MM.1S (cell line): Measurements from ENCODE around the gene HOXB7.

Experiments
- DNase-seq: peaks from one replicate; pipeline ENCODE4 v3.0.0-alpha.2; 2015
- H2AFZ ChIP-seq: fragments of 300-600 bp; sonication (generic); 2 replicates; pipeline ENCODE4 v1.6.0; 2016; ENCODE audit warnings: antibody characterized with exemption, low read length
- H3F3A ChIP-seq: fragments of 300-600 bp; sonication (generic); 2 replicates; pipeline ENCODE4 v1.6.1; 2016; ENCODE audit warnings: mild to moderate bottlenecking, antibody characterized with exemption, low read length, moderate library complexity, mixed read lengths; ENCODE audit not compliant: insufficient read depth
- H3K27ac ChIP-seq: fragments of 300-600 bp; sonication (generic); 2 replicates; pipeline ENCODE4 v1.5.1; 2016; ENCODE audit warnings: mild to moderate bottlenecking, low read length
- H3K27me3 ChIP-seq: fragments of 300-600 bp; sonication (generic); replicated peaks from 2 replicates; pipeline ENCODE4 v1.6.0; 2016; ENCODE audit warnings: low read length; ENCODE audit not compliant: insufficient read depth
- H3K36me3 ChIP-seq: fragments of 300-600 bp; sonication (generic); replicated peaks from 2 replicates; pipeline ENCODE4 v1.6.1; 2016; ENCODE audit warnings: mild to moderate bottlenecking, low read length, mixed read lengths; ENCODE audit not compliant: insufficient read depth
- H3K4me1 ChIP-seq: fragments of 300-600 bp; sonication (generic); 2 replicates; pipeline ENCODE4 v1.6.1; 2016; ENCODE audit warnings: low read length, mixed read lengths
- H3K4me2 ChIP-seq: fragments of 300-600 bp; sonication (generic); 2 replicates; pipeline ENCODE4 v1.6.0; 2016; ENCODE audit warnings: low read depth, low read length
- H3K4me3 ChIP-seq: fragments of 300-600 bp; sonication (generic); 2 replicates; pipeline ENCODE4 v1.5.1; 2016; ENCODE audit warnings: low read length, mixed read lengths
- H3K79me2 ChIP-seq: fragments of 300-600 bp; sonication (generic); 2 replicates; pipeline ENCODE4 v1.6.1; 2016; ENCODE audit warnings: mixed run types, low read length, mixed read lengths
- H3K9ac ChIP-seq: fragments of 300-600 bp; sonication (generic); 2 replicates; pipeline ENCODE4 v1.6.1; 2016; ENCODE audit warnings: low read length, mixed read lengths
- H3K9me2 ChIP-seq: fragments of 300-600 bp; sonication (generic); replicated peaks from 2 replicates; pipeline ENCODE4 v1.6.1; 2016; ENCODE audit warnings: mild to moderate bottlenecking, low read length, mixed read lengths; ENCODE audit not compliant: insufficient read depth
- H3K9me3 ChIP-seq: fragments of 300-600 bp; sonication (generic); replicated peaks from 2 replicates; pipeline ENCODE4 v1.6.1; 2016; ENCODE audit warnings: mild to moderate bottlenecking, low read length, mixed read lengths; ENCODE audit not compliant: insufficient read depth
- H4K20me1 ChIP-seq: fragments of 300-600 bp; sonication (generic); 2 replicates; pipeline ENCODE4 v1.6.1; 2016; ENCODE audit warnings: mild to moderate bottlenecking, low read length, moderate library complexity, mixed read lengths; ENCODE audit not compliant: insufficient read depth
- EZH2 ChIP-seq: fragments of 300-600 bp; sonication (generic); optimal IDR thresholded peaks from 2 replicates; pipeline ENCODE3; 2017; ENCODE audit warnings: low read depth, mild to moderate bottlenecking, antibody characterized with exemption, low read length, mixed read lengths
- EZH2phosphoT487 ChIP-seq: fragments of 300-600 bp; sonication (generic); IDR thresholded peaks from 2 replicates; pipeline ENCODE4 v1.6.1; 2018; ENCODE audit warnings: antibody characterized with exemption, low read length
- TF ChIP-seq, protein P1 (sequence below): fragments of 300-600 bp; sonication (generic); IDR thresholded peaks from 2 replicates; pipeline ENCODE4 v1.5.1; 2016; ENCODE audit warnings: antibody characterized with exemption, low read length, mixed read lengths

The HOXB7 gene

DNA sequence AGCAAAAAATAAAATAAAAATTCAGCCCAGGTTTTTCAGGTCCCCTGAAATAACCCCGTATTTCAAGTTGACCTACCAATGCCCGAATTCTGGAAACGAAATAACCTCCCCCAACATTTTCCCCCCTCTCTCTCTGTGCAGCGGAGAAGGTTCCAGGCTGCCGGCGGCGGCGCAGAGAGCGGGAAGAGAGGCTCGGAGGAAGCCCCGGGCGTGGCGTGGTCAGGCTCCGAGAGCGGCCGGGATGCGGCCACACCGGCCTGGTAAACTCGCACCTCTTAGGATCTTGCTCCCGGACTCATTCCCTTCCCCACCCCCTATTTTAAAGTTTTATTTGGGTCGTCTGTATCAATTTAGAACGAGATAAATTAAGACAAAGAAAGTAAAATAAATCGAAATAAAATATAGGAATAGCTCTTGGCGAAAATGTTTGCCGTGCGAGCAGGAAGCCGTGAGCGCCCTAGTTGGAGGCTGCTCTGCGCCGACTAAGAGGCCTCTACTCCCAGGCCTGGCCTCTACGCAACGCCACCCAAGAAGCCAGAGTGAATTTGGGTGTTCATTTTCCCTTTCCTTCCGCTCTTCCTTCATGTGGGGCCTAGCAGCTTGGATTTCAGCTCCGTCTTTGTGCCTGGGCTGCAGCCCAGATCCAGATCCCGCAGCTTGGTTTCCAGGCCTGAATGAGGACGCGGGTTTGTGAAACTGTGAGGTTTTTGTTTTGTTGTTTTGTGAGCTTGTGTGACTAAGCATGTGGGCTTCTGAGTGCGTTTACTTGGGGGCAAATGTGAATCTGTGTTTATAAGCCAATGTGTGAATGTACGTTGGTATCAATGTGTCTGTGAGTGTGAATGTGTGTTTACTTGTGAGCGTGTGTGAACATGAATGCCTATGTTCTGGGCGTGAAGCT is 4.6 kb downstream of the HOXB7 start:
- Histone ChIP-seq H3K4me2 (no peak overlapping the region), H3K27me3 (peaks cover 40% of the 10 kb centered on the region), H3K36me3 (no peaks in the 10 kb centered on the region), H3F3A (no peaks in the 10 kb centered on the region), H4K20me1 (no peaks in the 10 kb centered on the region), H3K9ac (no peak overlapping the region), H3K4me1 (peaks cover 8% of the 10 kb centered on the region; the same call in 1 of the 2 replicates), H2AFZ (no peak overlapping the region), H3K9me3 (no peaks in the 10 kb centered on the region), H3K79me2 (no peaks in the 10 kb centered on the region), H3K27ac (no peak overlapping the region), H3K9me2 (no peaks in the 10 kb centered on the region), H3K4me3 (no peak overlapping the region)
- TF ChIP-seq EZH2phosphoT487 (no peak), EZH2 (no peak)
- TF ChIP-seq, protein P1, sequence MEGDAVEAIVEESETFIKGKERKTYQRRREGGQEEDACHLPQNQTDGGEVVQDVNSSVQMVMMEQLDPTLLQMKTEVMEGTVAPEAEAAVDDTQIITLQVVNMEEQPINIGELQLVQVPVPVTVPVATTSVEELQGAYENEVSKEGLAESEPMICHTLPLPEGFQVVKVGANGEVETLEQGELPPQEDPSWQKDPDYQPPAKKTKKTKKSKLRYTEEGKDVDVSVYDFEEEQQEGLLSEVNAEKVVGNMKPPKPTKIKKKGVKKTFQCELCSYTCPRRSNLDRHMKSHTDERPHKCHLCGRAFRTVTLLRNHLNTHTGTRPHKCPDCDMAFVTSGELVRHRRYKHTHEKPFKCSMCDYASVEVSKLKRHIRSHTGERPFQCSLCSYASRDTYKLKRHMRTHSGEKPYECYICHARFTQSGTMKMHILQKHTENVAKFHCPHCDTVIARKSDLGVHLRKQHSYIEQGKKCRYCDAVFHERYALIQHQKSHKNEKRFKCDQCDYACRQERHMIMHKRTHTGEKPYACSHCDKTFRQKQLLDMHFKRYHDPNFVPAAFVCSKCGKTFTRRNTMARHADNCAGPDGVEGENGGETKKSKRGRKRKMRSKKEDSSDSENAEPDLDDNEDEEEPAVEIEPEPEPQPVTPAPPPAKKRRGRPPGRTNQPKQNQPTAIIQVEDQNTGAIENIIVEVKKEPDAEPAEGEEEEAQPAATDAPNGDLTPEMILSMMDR, result no peak
- no peak for DNase-seq

DNA sequence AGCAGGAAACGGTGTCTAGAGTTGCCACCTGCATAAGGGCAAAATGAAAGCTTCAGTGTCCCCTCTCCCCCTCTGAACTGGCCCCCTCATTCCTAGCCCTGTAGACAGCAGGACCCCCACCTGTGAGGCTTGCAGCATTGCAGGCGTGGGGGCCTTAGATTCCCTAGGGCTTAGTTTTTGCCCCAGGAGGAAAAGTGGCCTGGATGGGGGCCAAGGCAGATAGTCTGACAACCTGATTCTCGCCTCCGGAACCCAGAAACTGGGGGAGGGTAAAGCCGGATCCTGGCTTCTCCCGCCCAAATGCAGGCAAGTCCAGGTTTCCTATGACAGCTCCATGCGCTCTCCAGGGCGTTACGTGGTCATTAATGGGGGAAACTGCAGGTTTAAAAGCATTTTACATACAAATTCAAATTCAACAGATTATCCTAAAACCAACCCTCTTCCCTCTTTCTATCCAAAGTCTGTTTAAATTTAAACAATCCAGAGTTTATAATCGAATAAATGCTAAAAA is 5.4 kb downstream of the HOXB7 start:
- no peak for DNase-seq
- TF ChIP-seq EZH2phosphoT487 (no peak), EZH2 (no peak)
- TF ChIP-seq, protein P1, result no peak
- no peaks in the 10 kb centered on the region for H3K9me2 ChIP-seq
- no peaks in the 10 kb centered on the region for H3K36me3 ChIP-seq
- no peak overlapping the region for H3K4me3 ChIP-seq
- H3K4me2 ChIP-seq, result no peak overlapping the region
- H2AFZ ChIP-seq, result no peak overlapping the region
- H3K9ac ChIP-seq, result no peak overlapping the region
- no peaks in the 10 kb centered on the region for H3F3A ChIP-seq
- no peaks in the 10 kb centered on the region for H3K79me2 ChIP-seq
- peaks cover 8% of the 10 kb centered on the region; the same call in 1 of the 2 replicates for H3K4me1 ChIP-seq
- H3K27me3 ChIP-seq, result peaks cover 48% of the 10 kb centered on the region
- H3K9me3 ChIP-seq, result no peaks in the 10 kb centered on the region
- H3K27ac ChIP-seq, result no peak overlapping the region
- no peaks in the 10 kb centered on the region for H4K20me1 ChIP-seq

DNA sequence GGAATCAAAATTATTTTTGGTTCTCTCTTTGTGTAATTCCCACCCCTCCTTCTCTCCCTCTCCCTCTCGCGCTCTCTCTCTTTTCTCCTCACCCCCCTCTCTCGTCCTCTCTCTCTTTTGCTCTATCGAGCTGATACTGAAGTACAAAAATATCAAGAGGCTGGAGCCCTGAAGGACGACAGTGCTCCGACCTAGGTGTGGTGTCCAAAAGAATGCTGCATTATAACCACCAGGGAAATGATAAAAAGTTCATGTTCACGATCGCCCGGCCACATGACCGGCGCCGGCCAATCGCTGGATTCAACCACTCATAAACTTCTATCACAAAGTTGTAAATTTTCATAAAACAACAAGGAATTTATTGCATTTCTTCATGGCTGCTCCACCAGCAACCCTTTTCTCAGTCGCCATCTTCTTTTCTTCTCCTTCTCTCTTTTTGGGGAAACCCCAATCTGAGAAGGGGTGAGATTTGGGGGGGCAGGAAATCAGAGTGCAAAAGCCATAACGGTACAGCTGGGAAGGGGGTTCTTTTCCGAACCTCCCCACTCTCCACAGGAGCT is 6.0 kb downstream of the HOXB7 start, which contains the start of gene HOXB6:
Gene HOXB6, minus strand, starts transcription at position 217 of the 560 bp plus-strand sequence. CDS start 6,836 bp downstream, outside the sequence.
- Histone ChIP-seq H3K9me2 (no peaks in the 10 kb centered on the region), H3K9me3 (no peaks in the 10 kb centered on the region), H3K27ac (no peak within 1 kb of the TSS), H3K4me3 (no peak within 1 kb of the TSS), H3K27me3 (peaks cover 54% of the 10 kb centered on the region), H3K36me3 (no peaks in the 10 kb centered on the region), H3K9ac (no peak within 1 kb of the TSS), H4K20me1 (no peaks in the 10 kb centered on the region), H2AFZ (no peak within 1 kb of the TSS), H3K79me2 (no peaks in the 10 kb centered on the region), H3K4me1 (peaks cover 7% of the 10 kb centered on the region; the same call in 1 of the 2 replicates), H3K4me2 (no peak within 1 kb of the TSS), H3F3A (no peaks in the 10 kb centered on the region)
- TF ChIP-seq, protein P1, result no peak
- no peak for TF ChIP-seq EZH2phosphoT487
- TF ChIP-seq EZH2, result no peak
- no peak for DNase-seq
